NCI-H146 (cell line): ENCODE measurements around the gene FXYD6.

ENCODE experiments used
- DNase-seq: peaks from one replicate; lab custom pipeline; 2025; lab: John Stamatoyannopoulos, UW

Gene FXYD6

DNA sequence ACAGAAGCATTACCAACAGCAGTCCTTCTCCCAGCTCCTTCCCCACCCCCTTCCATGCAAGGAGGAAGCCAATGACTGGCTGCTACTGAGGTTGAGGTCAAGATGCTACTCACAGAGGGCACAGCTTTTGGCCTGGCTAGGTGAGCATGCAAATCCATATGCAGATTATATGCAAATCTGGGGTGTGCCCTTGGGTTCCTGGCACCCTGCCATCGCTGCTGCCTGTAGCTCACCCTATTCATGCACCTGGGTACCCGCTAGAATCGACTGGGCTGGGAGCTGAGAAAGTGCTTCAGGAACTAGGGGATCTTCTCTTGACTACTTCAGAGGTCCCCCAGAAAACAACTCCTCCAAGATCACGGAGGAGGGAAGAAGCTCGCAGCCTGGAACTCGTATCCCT, 83.5 kb downstream of the FXYD6 start:
- no peak for DNase-seq

DNA sequence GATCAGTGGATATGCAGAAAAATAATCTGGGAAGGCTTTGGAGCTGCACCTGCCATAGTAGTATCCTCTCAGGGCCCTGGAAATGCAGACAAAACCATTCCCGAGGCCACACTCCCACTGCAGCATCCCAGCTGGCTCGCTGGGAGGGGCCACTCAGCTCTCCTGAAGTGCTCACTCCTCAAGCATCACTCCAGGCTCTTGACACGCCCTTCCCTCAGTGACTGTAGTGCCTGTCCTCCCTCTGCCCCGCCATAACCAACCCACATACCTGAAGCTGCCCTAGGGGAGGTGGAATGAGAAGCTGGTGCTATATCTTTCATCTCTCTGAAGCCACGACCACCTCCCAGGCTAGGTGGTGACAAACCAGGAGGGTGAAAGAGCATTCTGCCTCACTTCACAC, 84.2 kb downstream of the FXYD6 start:
- DNase-seq, result no peak

DNA sequence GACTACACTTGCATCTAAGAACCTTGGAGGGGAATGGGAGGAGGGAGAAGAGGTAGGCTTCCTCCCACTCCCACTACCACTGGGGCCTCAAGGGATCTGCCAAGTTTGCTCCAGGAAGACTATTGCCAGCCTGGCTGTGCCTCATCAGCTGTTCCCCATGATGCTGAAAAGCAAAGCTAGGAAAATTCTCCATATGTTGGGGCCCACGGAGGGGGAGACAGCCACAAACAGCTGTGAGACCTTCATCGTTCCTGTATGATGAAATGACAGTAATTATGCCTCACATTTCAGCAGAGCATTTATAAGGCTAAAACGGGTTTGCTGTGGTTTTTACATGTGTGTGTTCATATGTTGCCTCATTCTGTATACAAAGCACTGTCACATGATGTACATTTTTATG, 86.2 kb downstream of the FXYD6 start:
- DNase-seq, result no peak

DNA sequence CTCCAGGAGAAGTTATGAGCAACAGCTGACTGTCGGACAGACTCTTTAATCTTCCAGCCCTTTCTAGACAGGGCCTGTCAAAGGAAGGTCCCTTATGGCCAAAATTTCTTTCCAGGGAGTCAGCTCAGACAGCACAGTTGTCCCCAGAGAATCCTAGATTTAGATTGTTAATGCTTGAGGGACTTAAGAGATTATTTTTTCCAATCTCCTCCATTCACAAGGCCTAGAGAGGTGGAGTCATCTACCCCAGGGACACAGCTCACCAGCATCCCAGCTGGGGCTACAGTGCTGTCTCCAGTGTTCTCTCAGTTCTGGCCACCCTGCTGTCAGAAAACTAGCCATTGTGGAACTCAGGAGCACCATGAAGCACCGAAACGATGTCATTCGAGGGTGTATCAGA, 87.2 kb downstream of the FXYD6 start:
- no peak for DNase-seq
